K562 (cell line): ENCODE data around the gene SLC17A2. TPM values are rescaled to one million over a fixed set of nuclear protein-coding genes. Genes with fewer than 3 reads are reported as not detected.

Source experiments
- AFF1 ChIP-seq, 2 experiments: fragments of 450-650 bp; IDR thresholded peaks; 2 replicates each; pipeline ENCODE4 v1.6.1; 2018; ENCODE audit warnings: mild to moderate bottlenecking in 2 of 2, low read depth in 1 of 2; ENCODE audit not compliant: partially characterized antibody in 2 of 2
- CCNT2 ChIP-seq: IDR thresholded peaks from 2 replicates; pipeline ENCODE4 v1.6.1; 2011; ENCODE audit warnings: borderline replicate concordance, low read depth, mild to moderate bottlenecking, moderate library complexity, mixed read lengths, low read length; ENCODE audit not compliant: insufficient read length; ENCODE audit errors: extremely low read depth
- HDAC8 ChIP-seq: fragments of 450-650 bp; IDR thresholded peaks from 2 replicates; pipeline ENCODE4 v1.6.1; 2016; ENCODE audit warnings: mild to moderate bottlenecking, missing genetic modification characterization, moderate library complexity, missing compliant biosample characterization
- LCOR ChIP-seq: sonication (generic); formaldehyde crosslinking; IDR thresholded peaks from 2 replicates; pipeline ENCODE4 v1.8.0; 2022; ENCODE audit warnings: mild to moderate bottlenecking, missing genetic modification reagents
- PHB2 ChIP-seq: fragments of 450-650 bp; IDR thresholded peaks from 2 replicates; pipeline ENCODE4 v1.6.1; 2017; ENCODE audit warnings: low read depth
- RNF2 ChIP-seq: sonication (generic); IDR thresholded peaks from 2 replicates; pipeline ENCODE4 v1.6.1; 2016
- SAP30 ChIP-seq: fragments of 200-600 bp; sonication (generic); IDR thresholded peaks from 2 replicates; pipeline ENCODE4 v1.6.1; 2012; ENCODE audit warnings: borderline replicate concordance, low read depth, mild to moderate bottlenecking, moderate library complexity, low read length, control low read depth, inconsistent platforms; ENCODE audit not compliant: insufficient read depth, poor library complexity, severe bottlenecking
- TAL1 ChIP-seq: fragments of 450-650 bp; IDR thresholded peaks from 2 replicates; pipeline ENCODE4 v1.6.1; 2016; ENCODE audit warnings: mild to moderate bottlenecking
- WHSC1 ChIP-seq: IDR thresholded peaks from one replicate; pipeline ENCODE4 v1.6.1; 2012; ENCODE audit warnings: low read length, control low read depth, inconsistent platforms
- polyA plus RNA-seq, 8 experiments: library from polyadenylated mRNA; depleted of rRNA in 4 of 8; stranded (reverse) in 5 of 8; unstranded in 3 of 8; fragments of >200 nt; fragmentation: Nextera tagmentation in 2 of 8; fragmentation: Illumina TruSeq in 1 of 8; extraction: Ambion mirVana in 2 of 8; extraction: Trizol in 1 of 8; gene quantifications; 2 replicates each; pipeline versions ENCODE4 v1.2.1 to v1.2.3, GENCODE V29; 2011 to 2014; ENCODE audit warnings: inconsistent platforms in 1 of 8, missing spikeins in 1 of 8
- total RNA-seq, 7 experiments: library from RNA; depleted of rRNA in 6 of 7; stranded (reverse); fragments of >200 nt in 6 of 7; fragmentation: Illumina TruSeq in 2 of 7; extraction: Trizol in 2 of 7; gene quantifications; 2 replicates each; pipeline versions ENCODE4 v1.2.1 to v1.2.3, GENCODE V29; 2011 to 2021; ENCODE audit warnings: low replicate concordance in 1 of 7
- TF ChIP-seq, protein P1 (sequence below): fragments of 250-450 bp; sonication (Bioruptor Pico); IDR thresholded peaks from 2 replicates; pipeline ENCODE4 v1.9.0; 2021; ENCODE audit warnings: mild to moderate bottlenecking, inconsistent platforms
- TF ChIP-seq, protein P2 (sequence below): fragments of 450-650 bp; IDR thresholded peaks from 2 replicates; pipeline ENCODE4 v1.6.1; 2018; ENCODE audit warnings: mild to moderate bottlenecking, low read depth; ENCODE audit not compliant: partially characterized antibody
- TF ChIP-seq, protein P3 (sequence below): fragments of 450-650 bp; conservative IDR thresholded peaks from 2 replicates; pipeline ENCODE4 v1.6.1; 2016; ENCODE audit warnings: missing genetic modification characterization, low read depth, mild to moderate bottlenecking, control low read depth, missing compliant biosample characterization
- TF ChIP-seq, protein P4 (sequence below): fragments of 450-650 bp; IDR thresholded peaks from 2 replicates; pipeline ENCODE4 v1.6.1; 2017; ENCODE audit warnings: antibody characterized with exemption

SLC17A2 gene
- total and polyA plus RNA-seq, 9 of the 15 experiments (the other 6 are each of a cell fraction or from before 2014, with no cell fraction given), result not detected

GRCh38 chr6:25973923-25974555, 43.5 kb upstream of the SLC17A2 start (continued):
- TF ChIP-seq, protein P1, sequence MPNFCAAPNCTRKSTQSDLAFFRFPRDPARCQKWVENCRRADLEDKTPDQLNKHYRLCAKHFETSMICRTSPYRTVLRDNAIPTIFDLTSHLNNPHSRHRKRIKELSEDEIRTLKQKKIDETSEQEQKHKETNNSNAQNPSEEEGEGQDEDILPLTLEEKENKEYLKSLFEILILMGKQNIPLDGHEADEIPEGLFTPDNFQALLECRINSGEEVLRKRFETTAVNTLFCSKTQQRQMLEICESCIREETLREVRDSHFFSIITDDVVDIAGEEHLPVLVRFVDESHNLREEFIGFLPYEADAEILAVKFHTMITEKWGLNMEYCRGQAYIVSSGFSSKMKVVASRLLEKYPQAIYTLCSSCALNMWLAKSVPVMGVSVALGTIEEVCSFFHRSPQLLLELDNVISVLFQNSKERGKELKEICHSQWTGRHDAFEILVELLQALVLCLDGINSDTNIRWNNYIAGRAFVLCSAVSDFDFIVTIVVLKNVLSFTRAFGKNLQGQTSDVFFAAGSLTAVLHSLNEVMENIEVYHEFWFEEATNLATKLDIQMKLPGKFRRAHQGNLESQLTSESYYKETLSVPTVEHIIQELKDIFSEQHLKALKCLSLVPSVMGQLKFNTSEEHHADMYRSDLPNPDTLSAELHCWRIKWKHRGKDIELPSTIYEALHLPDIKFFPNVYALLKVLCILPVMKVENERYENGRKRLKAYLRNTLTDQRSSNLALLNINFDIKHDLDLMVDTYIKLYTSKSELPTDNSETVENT (CRISPR knock-in tag), result no peak
- TF ChIP-seq AFF1 (IDR thresholded peaks at IDR 0.05; ENCODE audit: low read depth in 1 of 2, partially characterized antibody in 2 of 2), result no peak
- TF ChIP-seq, protein P2, sequence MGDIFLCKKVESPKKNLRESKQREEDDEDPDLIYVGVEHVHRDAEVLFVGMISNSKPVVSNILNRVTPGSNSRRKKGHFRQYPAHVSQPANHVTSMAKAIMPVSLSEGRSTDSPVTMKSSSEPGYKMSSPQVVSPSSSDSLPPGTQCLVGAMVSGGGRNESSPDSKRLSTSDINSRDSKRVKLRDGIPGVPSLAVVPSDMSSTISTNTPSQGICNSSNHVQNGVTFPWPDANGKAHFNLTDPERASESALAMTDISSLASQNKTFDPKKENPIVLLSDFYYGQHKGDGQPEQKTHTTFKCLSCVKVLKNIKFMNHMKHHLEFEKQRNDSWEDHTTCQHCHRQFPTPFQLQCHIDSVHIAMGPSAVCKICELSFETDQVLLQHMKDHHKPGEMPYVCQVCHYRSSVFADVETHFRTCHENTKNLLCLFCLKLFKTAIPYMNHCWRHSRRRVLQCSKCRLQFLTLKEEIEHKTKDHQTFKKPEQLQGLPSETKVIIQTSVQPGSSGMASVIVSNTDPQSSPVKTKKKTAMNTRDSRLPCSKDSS, result no peak
- peak; percentile 77 for TF ChIP-seq CCNT2
- TF ChIP-seq RNF2, result peak; percentile 48; the same call in 1 of the 2 replicates
- no peak for TF ChIP-seq SAP30
- TF ChIP-seq WHSC1, result no peak
- TF ChIP-seq, protein P3, sequence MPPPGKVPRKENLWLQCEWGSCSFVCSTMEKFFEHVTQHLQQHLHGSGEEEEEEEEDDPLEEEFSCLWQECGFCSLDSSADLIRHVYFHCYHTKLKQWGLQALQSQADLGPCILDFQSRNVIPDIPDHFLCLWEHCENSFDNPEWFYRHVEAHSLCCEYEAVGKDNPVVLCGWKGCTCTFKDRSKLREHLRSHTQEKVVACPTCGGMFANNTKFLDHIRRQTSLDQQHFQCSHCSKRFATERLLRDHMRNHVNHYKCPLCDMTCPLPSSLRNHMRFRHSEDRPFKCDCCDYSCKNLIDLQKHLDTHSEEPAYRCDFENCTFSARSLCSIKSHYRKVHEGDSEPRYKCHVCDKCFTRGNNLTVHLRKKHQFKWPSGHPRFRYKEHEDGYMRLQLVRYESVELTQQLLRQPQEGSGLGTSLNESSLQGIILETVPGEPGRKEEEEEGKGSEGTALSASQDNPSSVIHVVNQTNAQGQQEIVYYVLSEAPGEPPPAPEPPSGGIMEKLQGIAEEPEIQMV (tag), result no peak
- peak; percentile 94 for TF ChIP-seq TAL1
- TF ChIP-seq, protein P4, sequence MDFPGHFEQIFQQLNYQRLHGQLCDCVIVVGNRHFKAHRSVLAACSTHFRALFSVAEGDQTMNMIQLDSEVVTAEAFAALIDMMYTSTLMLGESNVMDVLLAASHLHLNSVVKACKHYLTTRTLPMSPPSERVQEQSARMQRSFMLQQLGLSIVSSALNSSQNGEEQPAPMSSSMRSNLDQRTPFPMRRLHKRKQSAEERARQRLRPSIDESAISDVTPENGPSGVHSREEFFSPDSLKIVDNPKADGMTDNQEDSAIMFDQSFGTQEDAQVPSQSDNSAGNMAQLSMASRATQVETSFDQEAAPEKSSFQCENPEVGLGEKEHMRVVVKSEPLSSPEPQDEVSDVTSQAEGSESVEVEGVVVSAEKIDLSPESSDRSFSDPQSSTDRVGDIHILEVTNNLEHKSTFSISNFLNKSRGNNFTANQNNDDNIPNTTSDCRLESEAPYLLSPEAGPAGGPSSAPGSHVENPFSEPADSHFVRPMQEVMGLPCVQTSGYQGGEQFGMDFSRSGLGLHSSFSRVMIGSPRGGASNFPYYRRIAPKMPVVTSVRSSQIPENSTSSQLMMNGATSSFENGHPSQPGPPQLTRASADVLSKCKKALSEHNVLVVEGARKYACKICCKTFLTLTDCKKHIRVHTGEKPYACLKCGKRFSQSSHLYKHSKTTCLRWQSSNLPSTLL, result no peak
- TF ChIP-seq HDAC8, result no peak
- TF ChIP-seq PHB2, result peak; percentile 49; the same call in 1 of the 2 replicates
- 0 out of 2 replicates have a peak, but pooled peaks have one; percentile 46 for TF ChIP-seq LCOR (CRISPR knock-in tag)
